Panc1 (cell line): ENCODE results near the gene CIAO3.

ENCODE experiments used
- REST ChIP-seq, 2 experiments: IDR thresholded peaks; 2 replicates each; pipeline ENCODE4 v1.6.1; 2011 to 2012; ENCODE audit warnings: low read depth in 2 of 2, control low read depth in 1 of 2, low read length in 1 of 2, mild to moderate bottlenecking in 1 of 2, moderate library complexity in 1 of 2; ENCODE audit not compliant: insufficient read depth in 1 of 2
- TCF7L2 ChIP-seq: IDR thresholded peaks from 2 replicates; pipeline ENCODE4 v1.6.1; 2011; ENCODE audit warnings: mild to moderate bottlenecking, low read depth, low read length, inconsistent platforms
- TF ChIP-seq, protein P1 (sequence below): fragments of 450-650 bp; IDR thresholded peaks from 2 replicates; pipeline ENCODE4 v1.5.1; 2017; ENCODE audit warnings: mild to moderate bottlenecking

- TF ChIP-seq, protein P1, sequence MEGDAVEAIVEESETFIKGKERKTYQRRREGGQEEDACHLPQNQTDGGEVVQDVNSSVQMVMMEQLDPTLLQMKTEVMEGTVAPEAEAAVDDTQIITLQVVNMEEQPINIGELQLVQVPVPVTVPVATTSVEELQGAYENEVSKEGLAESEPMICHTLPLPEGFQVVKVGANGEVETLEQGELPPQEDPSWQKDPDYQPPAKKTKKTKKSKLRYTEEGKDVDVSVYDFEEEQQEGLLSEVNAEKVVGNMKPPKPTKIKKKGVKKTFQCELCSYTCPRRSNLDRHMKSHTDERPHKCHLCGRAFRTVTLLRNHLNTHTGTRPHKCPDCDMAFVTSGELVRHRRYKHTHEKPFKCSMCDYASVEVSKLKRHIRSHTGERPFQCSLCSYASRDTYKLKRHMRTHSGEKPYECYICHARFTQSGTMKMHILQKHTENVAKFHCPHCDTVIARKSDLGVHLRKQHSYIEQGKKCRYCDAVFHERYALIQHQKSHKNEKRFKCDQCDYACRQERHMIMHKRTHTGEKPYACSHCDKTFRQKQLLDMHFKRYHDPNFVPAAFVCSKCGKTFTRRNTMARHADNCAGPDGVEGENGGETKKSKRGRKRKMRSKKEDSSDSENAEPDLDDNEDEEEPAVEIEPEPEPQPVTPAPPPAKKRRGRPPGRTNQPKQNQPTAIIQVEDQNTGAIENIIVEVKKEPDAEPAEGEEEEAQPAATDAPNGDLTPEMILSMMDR: no peak
- TF ChIP-seq REST (IDR thresholded peaks at IDR 0.05; ENCODE audit: insufficient read depth in 1 of 2, low read depth in 2 of 2, low read length in 1 of 2) (no peak), TCF7L2 (no peak)
These were observed 29.7 kb downstream of the CIAO3 start for GRCh38 chr16:711084-711483.
